HCT116 (cell line): ENCODE data around the gene VSTM2L. TPM values are rescaled to one million over a fixed set of nuclear protein-coding genes. Genes with fewer than 3 reads are reported as not detected.

Experiments used
- ATAC-seq: fragments of 200-7000 bp; cut with Tn5 transposase; 2 replicates; pipeline ENCODE4 v1.9.1; 2020; ENCODE audit warnings: mild to moderate bottlenecking, moderate library complexity
- BruUV-seq: library from RNA; stranded (reverse); fragments of 400-500 nt; replicated peaks from 2 replicates; lab custom pipeline; 2021; lab: Mats Ljungman, UMichigan
- CTCF ChIA-PET: fragments of 300-600 bp; sonication (Branson Sonifier 250); formaldehyde crosslinking; loops from one replicate; lab custom pipeline; 2021; ENCODE audit warnings: antibody characterized with exemption; lab: Charles Lee
- POLR2A ChIA-PET: fragments of 300-600, 350-600 bp; sonication (Branson Sonifier 250); formaldehyde crosslinking; loops from one replicate; lab custom pipeline; 2021; ENCODE audit warnings: antibody characterized with exemption; lab: Charles Lee
- RAD21 ChIA-PET, 2 experiments: fragments of 300-600 bp; sonication (Branson Sonifier 250); formaldehyde crosslinking; loops; one replicate each; lab custom pipeline; 2023; ENCODE audit warnings: low total read pairs in 2 of 2; ENCODE audit not compliant: uncharacterized antibody in 2 of 2, unreplicated experiment in 2 of 2, low non-redundant PET in 1 of 2; lab: Charles Lee
- DNase-seq: peaks from one replicate; pipeline ENCODE4 v3.0.0-alpha.2; 2010; ENCODE audit warnings: low read depth, low spot score
- H2AFZ ChIP-seq: fragments of 200-600 bp; shearing (Covaris generic), sonication (generic); 2 replicates; pipeline ENCODE4 v1.6.1; 2017; ENCODE audit warnings: low read depth, mixed run types, mixed read lengths, antibody characterized with exemption, low read length; ENCODE audit not compliant: poor library complexity, severe bottlenecking
- H3K27ac ChIP-seq: 2 replicates; pipeline ENCODE4 v1.5.1; 2012; ENCODE audit warnings: low read depth, low read length
- H3K27me3 ChIP-seq: fragments of 200-600 bp; sonication (generic); 2 replicates; pipeline ENCODE4 v1.6.1; 2016; ENCODE audit warnings: mixed run types, low read length, mixed read lengths; ENCODE audit not compliant: insufficient read depth
- H3K36me3 ChIP-seq, 2 experiments: fragments of 200-500 bp in 1 of 2; fragments of 200-600 bp in 1 of 2; sonication (Bioruptor generic) in 1 of 2; sonication (generic) in 1 of 2; 2 replicates each; pipeline versions ENCODE4 v1.5.1 to v1.6.1; 2014 to 2016; ENCODE audit warnings: low read length in 2 of 2, inconsistent platforms in 1 of 2, mixed read lengths in 1 of 2, mixed run types in 1 of 2; ENCODE audit not compliant: insufficient read depth in 2 of 2, control insufficient read depth in 1 of 2
- H3K4me1 ChIP-seq, 2 experiments: fragments of 200-600 bp in 1 of 2; sonication (generic) in 1 of 2; 2 replicates each; pipeline versions ENCODE4 v1.5.1 to v1.6.1; 2012 to 2017; ENCODE audit warnings: low read length in 2 of 2, inconsistent platforms in 1 of 2, mild to moderate bottlenecking in 1 of 2, mixed read lengths in 1 of 2, mixed run types in 1 of 2, moderate library complexity in 1 of 2; ENCODE audit not compliant: insufficient read depth in 2 of 2, control insufficient read depth in 1 of 2
- H3K4me2 ChIP-seq: fragments of 200-600 bp; sonication (generic); 2 replicates; pipeline ENCODE4 v1.6.1; 2017; ENCODE audit warnings: mixed run types, low read length, mixed read lengths
- H3K4me3 ChIP-seq, 2 experiments: fragments of 200-600 bp in 1 of 2; sonication (generic) in 1 of 2; replicated peaks in 1 of 2; 2 replicates each; pipeline ENCODE4 v1.5.1; 2011 to 2016; ENCODE audit warnings: low read length in 2 of 2, control low read depth in 1 of 2, low read depth in 1 of 2, mild to moderate bottlenecking in 1 of 2, mixed read lengths in 1 of 2, mixed run types in 1 of 2
- H3K79me2 ChIP-seq: fragments of 200-600 bp; sonication (generic); 2 replicates; pipeline ENCODE4 v1.6.1; 2017; ENCODE audit warnings: mild to moderate bottlenecking, mixed run types, low read length, moderate library complexity, mixed read lengths; ENCODE audit not compliant: insufficient read depth
- H3K9ac ChIP-seq: fragments of 200-600 bp; sonication (generic); 2 replicates; pipeline ENCODE4 v1.6.1; 2016; ENCODE audit warnings: low read length, mixed read lengths
- H3K9me2 ChIP-seq: fragments of 200-600 bp; sonication (generic), shearing (Covaris generic); 2 replicates; pipeline ENCODE4 v1.6.1; 2017; ENCODE audit warnings: mixed run types, mild to moderate bottlenecking, moderate library complexity; ENCODE audit not compliant: insufficient read depth
- H3K9me3 ChIP-seq, 2 experiments: fragments of 200-500 bp in 1 of 2; fragments of 200-600 bp in 1 of 2; sonication (Bioruptor generic) in 1 of 2; sonication (generic) in 1 of 2; 2 replicates each; pipeline ENCODE4 v1.6.1; 2014 to 2017; ENCODE audit warnings: low read length in 2 of 2, mixed read lengths in 2 of 2, inconsistent platforms in 1 of 2, low read depth in 1 of 2, mild to moderate bottlenecking in 1 of 2, mixed run types in 1 of 2, moderate library complexity in 1 of 2; ENCODE audit not compliant: control insufficient read depth in 1 of 2, insufficient read depth in 1 of 2
- H4K20me1 ChIP-seq: fragments of 200-600 bp; sonication (generic), shearing (Covaris generic); 2 replicates; pipeline ENCODE4 v1.6.1; 2017; ENCODE audit warnings: mixed run types, mild to moderate bottlenecking, moderate library complexity; ENCODE audit not compliant: insufficient read depth
- ATF3 ChIP-seq: IDR thresholded peaks from 2 replicates; pipeline ENCODE4 v1.6.1; 2012
- CBX3 ChIP-seq: IDR thresholded peaks from 2 replicates; pipeline ENCODE4 v1.6.1; 2012; ENCODE audit warnings: low read depth
- CEBPB ChIP-seq: IDR thresholded peaks from 2 replicates; pipeline ENCODE4 v1.6.1; 2012; ENCODE audit warnings: low read depth
- ELF1 ChIP-seq: IDR thresholded peaks from 2 replicates; pipeline ENCODE4 v1.6.1; 2012; ENCODE audit warnings: low read depth, borderline replicate concordance
- FOSL1 ChIP-seq: IDR thresholded peaks from 2 replicates; pipeline ENCODE4 v1.6.1; 2012; ENCODE audit warnings: low read depth
- SIN3A ChIP-seq: IDR thresholded peaks from 2 replicates; pipeline ENCODE4 v1.6.1; 2012; ENCODE audit warnings: low read depth
- SP1 ChIP-seq: IDR thresholded peaks from 2 replicates; pipeline ENCODE4 v1.6.1; 2012; ENCODE audit warnings: low read depth
- YY1 ChIP-seq: IDR thresholded peaks from 2 replicates; pipeline ENCODE4 v1.6.1; 2011; ENCODE audit warnings: low read length, low read depth, moderate library complexity, mild to moderate bottlenecking; ENCODE audit not compliant: insufficient replicate concordance; ENCODE audit errors: extremely low read depth
- ZFX ChIP-seq: fragments of 450-650 bp; IDR thresholded peaks from 2 replicates; pipeline ENCODE4 v1.6.1; 2017
- intact Hi-C: fragments of 100-400 bp; cut with micrococcal nuclease; formaldehyde crosslinking; loops from 2 replicates; pipeline ENCODE4 v1.10.0; 2022
- total RNA-seq: library from RNA; stranded (reverse); gene quantifications from one replicate; pipeline ENCODE4 v1.2.1, GENCODE V29; 2021; ENCODE audit not compliant: unreplicated experiment
- TF ChIP-seq, protein P1 (sequence below): IDR thresholded peaks from 2 replicates; pipeline ENCODE4 v1.6.1; 2012; ENCODE audit warnings: low read depth
- TF ChIP-seq, protein P2 (sequence below), 3 experiments: fragments of 200-600 bp in 1 of 3; sonication (generic) in 1 of 3; IDR thresholded peaks in 2 of 3; conservative IDR thresholded peaks in 1 of 3; 2 replicates each; pipeline ENCODE4 v1.5.1; 2012 to 2017; ENCODE audit warnings: low read depth in 2 of 3, low read length in 2 of 3, antibody characterized with exemption in 1 of 3, borderline replicate concordance in 1 of 3, control low read depth in 1 of 3, mild to moderate bottlenecking in 1 of 3, mixed read lengths in 1 of 3, mixed run types in 1 of 3, moderate library complexity in 1 of 3; ENCODE audit not compliant: insufficient read depth in 1 of 3

Gene VSTM2L
- total RNA-seq, 1 experiment from 2014 or later: 0.69 TPM

GRCh38 chr20:37904845-37905373, 2.0 kb downstream of the VSTM2L start (continued):
- TF ChIP-seq, protein P1, sequence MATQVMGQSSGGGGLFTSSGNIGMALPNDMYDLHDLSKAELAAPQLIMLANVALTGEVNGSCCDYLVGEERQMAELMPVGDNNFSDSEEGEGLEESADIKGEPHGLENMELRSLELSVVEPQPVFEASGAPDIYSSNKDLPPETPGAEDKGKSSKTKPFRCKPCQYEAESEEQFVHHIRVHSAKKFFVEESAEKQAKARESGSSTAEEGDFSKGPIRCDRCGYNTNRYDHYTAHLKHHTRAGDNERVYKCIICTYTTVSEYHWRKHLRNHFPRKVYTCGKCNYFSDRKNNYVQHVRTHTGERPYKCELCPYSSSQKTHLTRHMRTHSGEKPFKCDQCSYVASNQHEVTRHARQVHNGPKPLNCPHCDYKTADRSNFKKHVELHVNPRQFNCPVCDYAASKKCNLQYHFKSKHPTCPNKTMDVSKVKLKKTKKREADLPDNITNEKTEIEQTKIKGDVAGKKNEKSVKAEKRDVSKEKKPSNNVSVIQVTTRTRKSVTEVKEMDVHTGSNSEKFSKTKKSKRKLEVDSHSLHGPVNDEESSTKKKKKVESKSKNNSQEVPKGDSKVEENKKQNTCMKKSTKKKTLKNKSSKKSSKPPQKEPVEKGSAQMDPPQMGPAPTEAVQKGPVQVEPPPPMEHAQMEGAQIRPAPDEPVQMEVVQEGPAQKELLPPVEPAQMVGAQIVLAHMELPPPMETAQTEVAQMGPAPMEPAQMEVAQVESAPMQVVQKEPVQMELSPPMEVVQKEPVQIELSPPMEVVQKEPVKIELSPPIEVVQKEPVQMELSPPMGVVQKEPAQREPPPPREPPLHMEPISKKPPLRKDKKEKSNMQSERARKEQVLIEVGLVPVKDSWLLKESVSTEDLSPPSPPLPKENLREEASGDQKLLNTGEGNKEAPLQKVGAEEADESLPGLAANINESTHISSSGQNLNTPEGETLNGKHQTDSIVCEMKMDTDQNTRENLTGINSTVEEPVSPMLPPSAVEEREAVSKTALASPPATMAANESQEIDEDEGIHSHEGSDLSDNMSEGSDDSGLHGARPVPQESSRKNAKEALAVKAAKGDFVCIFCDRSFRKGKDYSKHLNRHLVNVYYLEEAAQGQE: no peak
- no peak for TF ChIP-seq SIN3A
- TF ChIP-seq FOSL1: no peak
- no peak for TF ChIP-seq SP1
- TF ChIP-seq CBX3: no peak
- TF ChIP-seq ZFX: no peak

GRCh38 chr20:37905671-37906613, 3.0 kb downstream of the VSTM2L start:
- Histone ChIP-seq H3K9ac (no peak overlapping the region), H3K9me2 (no peaks in the 10 kb centered on the region), H3K36me3 (no peaks in the 10 kb centered on the region), H4K20me1 (no peaks in the 10 kb centered on the region), H3K27me3 (peaks cover 4% of the 10 kb centered on the region; the same call in 1 of the 2 replicates), H3K27ac (no peak overlapping the region), H3K9me3 (no peaks in the 10 kb centered on the region), H2AFZ (no peak overlapping the region), H3K4me1 (peaks cover 0 to 2% of the 10 kb centered on the region in 2 experiments; a peak in 2 of 4 replicates), H3K79me2 (no peaks in the 10 kb centered on the region), H3K4me3 (no peak overlapping the region), H3K4me2 (no peak overlapping the region)
- no peak for ATAC-seq
- ChIA-PET POLR2A (no interaction called here), CTCF (no interaction called here), RAD21 (no interaction called here)
- TF ChIP-seq, protein P2, sequence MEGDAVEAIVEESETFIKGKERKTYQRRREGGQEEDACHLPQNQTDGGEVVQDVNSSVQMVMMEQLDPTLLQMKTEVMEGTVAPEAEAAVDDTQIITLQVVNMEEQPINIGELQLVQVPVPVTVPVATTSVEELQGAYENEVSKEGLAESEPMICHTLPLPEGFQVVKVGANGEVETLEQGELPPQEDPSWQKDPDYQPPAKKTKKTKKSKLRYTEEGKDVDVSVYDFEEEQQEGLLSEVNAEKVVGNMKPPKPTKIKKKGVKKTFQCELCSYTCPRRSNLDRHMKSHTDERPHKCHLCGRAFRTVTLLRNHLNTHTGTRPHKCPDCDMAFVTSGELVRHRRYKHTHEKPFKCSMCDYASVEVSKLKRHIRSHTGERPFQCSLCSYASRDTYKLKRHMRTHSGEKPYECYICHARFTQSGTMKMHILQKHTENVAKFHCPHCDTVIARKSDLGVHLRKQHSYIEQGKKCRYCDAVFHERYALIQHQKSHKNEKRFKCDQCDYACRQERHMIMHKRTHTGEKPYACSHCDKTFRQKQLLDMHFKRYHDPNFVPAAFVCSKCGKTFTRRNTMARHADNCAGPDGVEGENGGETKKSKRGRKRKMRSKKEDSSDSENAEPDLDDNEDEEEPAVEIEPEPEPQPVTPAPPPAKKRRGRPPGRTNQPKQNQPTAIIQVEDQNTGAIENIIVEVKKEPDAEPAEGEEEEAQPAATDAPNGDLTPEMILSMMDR (IDR thresholded peaks at IDR 0.05 in 2 of 3, conservative IDR thresholded peaks at IDR 0.05 in 1 of 3; ENCODE audit: borderline replicate concordance in 1 of 3, insufficient read depth in 1 of 3, low read depth in 2 of 3, low read length in 2 of 3): no peak
- no peak for TF ChIP-seq CEBPB
- TF ChIP-seq ATF3: no peak
- no peak for TF ChIP-seq ELF1
- TF ChIP-seq YY1: no peak
- no TSS peak for BruUV-seq
- DNase-seq: no peak
- intact Hi-C loops: no loop called here
